ENCODE results near the gene CPD. TPM values are rescaled to one million over a fixed set of nuclear protein-coding genes. Genes with fewer than 3 reads are reported as not detected.

Gene CPD
- polyA plus RNA-seq, 1 donor, result 51.7 TPM

DNA sequence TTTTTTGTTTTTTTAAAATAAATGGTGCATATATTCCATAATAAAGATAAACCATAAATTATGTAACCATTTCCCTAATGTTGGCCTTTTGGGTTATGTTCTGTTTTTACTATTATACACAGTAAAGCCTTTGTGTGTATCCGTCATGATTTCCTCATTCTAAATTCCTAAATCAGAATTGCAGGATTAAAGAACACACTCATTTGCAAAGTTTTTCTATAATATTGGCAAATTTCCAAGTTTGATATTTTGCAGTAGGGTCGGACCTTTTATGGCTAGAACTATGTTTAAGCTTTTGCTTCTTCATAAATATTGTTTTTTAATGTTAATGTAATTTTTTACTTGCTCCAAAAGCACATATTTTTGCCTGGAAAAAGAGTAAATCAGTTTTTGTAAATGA is 115.1 kb downstream of the CPD start:
- no peaks in the 10 kb centered on the region for H3K9me3 ChIP-seq (ENCODE audit: control insufficient read depth, low read depth, low read length)
- DNase-seq, result no peak
- H3K27ac ChIP-seq (ENCODE audit: low read length), result no peak overlapping the region
- no peak overlapping the region for H3K4me3 ChIP-seq (ENCODE audit: low read length)
- H3K4me1 ChIP-seq (ENCODE audit: control insufficient read depth, insufficient read depth, low read length), result no peaks in the 10 kb centered on the region
- no peaks in the 10 kb centered on the region for H3K27me3 ChIP-seq (ENCODE audit: control insufficient read depth, insufficient read depth, low read length)
- H3K36me3 ChIP-seq (ENCODE audit: control insufficient read depth, insufficient read depth, low read length), result peaks cover 73% of the 10 kb centered on the region
- 70% methylated on average over 1 of the region's 2 CpGs for whole genome bisulfite sequencing (ENCODE audit: insufficient coverage, low lambda C conversion rate)

DNA sequence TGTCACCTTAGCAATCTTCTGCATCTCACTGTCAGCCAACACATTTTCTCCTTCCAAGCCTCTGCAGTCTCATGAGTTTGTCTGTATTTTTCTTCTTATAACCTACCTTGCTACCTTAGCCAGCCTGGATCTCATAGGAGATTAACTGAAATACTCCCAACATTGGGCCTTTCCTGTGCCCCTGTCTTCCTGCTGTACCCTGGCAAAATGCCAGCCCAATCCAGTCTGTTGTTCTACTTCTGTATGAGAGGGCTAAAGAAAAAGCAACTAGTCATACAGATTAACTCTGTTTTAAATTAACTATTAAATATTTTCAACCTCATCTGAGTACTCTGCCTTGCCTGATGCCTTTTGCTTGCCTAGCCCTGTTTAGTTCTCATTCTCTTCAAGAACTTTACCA is 116.9 kb downstream of the CPD start:
- DNase-seq, result no peak
- Histone ChIP-seq H3K27me3 (ENCODE audit: control insufficient read depth, insufficient read depth, low read length) (no peaks in the 10 kb centered on the region), H3K9me3 (ENCODE audit: control insufficient read depth, low read depth, low read length) (no peaks in the 10 kb centered on the region), H3K36me3 (ENCODE audit: control insufficient read depth, insufficient read depth, low read length) (peaks cover 67% of the 10 kb centered on the region), H3K4me3 (ENCODE audit: low read length) (no peak overlapping the region), H3K4me1 (ENCODE audit: control insufficient read depth, insufficient read depth, low read length) (no peaks in the 10 kb centered on the region), H3K27ac (ENCODE audit: low read length) (no peak overlapping the region)

DNA sequence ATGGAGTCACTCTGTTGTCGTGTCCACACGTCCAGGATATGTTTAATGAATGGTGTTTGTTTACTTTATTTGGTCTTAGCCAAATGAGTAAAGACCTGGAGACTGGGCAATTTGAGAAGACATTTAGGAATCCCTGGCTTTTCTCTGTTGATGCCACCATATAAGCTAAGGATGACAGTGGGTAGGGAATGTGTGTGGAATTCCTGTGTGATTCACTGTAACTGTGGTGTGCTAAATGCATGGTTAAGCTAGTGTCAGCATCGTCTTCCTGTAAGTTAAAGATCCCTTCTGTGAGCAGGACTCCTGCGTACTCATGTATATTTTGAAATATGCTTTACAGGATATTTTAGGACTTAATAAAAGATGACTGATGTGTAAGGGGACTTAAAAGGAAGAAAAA is 124.8 kb downstream of the CPD start:
- Histone ChIP-seq H3K27me3 (ENCODE audit: control insufficient read depth, insufficient read depth, low read length) (no peaks in the 10 kb centered on the region), H3K4me3 (ENCODE audit: low read length) (no peak overlapping the region), H3K9me3 (ENCODE audit: control insufficient read depth, low read depth, low read length) (no peaks in the 10 kb centered on the region), H3K36me3 (ENCODE audit: control insufficient read depth, insufficient read depth, low read length) (peaks cover 41% of the 10 kb centered on the region), H3K27ac (ENCODE audit: low read length) (no peak overlapping the region), H3K4me1 (ENCODE audit: control insufficient read depth, insufficient read depth, low read length) (no peaks in the 10 kb centered on the region)
- WGBS (ENCODE audit: insufficient coverage, low lambda C conversion rate), result 100% methylated on average over 3 of the region's 4 CpGs
- DNase-seq, result no peak

DNA sequence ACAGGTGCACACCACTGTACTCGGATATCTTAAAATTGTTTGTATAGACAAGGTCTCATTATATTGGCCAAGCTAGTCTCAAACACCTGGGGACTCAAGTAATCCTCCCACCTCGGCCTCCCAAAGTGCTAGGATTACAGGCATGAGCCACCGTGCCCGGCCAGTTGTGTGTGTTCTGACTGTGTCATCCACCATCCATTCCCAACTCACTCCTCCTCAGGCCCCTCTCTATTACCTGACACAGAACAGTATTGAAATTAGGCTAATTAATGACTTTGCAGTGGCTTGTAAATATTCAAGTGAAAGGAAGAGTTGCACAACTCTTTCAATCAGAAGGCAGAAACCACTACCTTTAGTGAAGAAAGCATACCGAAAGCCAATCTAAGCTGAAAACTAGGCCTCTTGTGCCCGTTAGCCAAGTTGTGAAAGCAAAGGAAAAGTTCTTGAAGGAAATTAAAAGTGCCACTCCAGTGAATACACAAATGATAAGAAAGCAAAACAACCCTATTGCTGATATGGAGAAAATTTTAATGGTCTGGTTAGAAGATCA is 127.2 kb downstream of the CPD start:
- whole genome bisulfite sequencing (ENCODE audit: insufficient coverage, low lambda C conversion rate), result 100% methylated on average over 1 of the region's 6 CpGs
- H3K4me1 ChIP-seq (ENCODE audit: control insufficient read depth, insufficient read depth, low read length), result no peaks in the 10 kb centered on the region
- no peaks in the 10 kb centered on the region for H3K9me3 ChIP-seq (ENCODE audit: control insufficient read depth, low read depth, low read length)
- no peaks in the 10 kb centered on the region for H3K27me3 ChIP-seq (ENCODE audit: control insufficient read depth, insufficient read depth, low read length)
- H3K36me3 ChIP-seq (ENCODE audit: control insufficient read depth, insufficient read depth, low read length), result peaks cover 43% of the 10 kb centered on the region
- no peak overlapping the region for H3K27ac ChIP-seq (ENCODE audit: low read length)
- no peak for DNase-seq
- no peak overlapping the region for H3K4me3 ChIP-seq (ENCODE audit: low read length)

DNA sequence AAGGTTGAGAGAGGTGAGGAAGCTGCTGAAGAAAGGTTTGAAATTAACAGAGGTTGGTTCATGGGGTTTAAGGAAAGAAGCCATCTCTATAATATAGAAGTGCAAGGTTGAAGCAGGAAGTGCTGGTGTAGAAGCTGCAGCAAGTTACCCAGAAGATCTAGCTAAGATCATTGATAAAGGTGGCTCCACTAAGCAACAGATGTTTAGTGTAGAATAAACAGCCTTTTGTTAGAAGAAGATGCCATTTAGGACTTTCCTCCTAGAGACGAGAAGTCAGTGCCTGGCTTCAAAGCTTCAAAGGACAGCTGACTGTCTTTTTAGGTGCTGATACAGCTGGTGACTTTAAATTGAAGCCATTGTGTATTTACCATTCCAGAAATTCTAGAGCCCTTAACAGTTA is 127.8 kb downstream of the CPD start:
- no CpG with 5 or more reads among the region's 1 CpG for WGBS (ENCODE audit: insufficient coverage, low lambda C conversion rate)
- H3K4me1 ChIP-seq (ENCODE audit: control insufficient read depth, insufficient read depth, low read length), result no peaks in the 10 kb centered on the region
- H3K4me3 ChIP-seq (ENCODE audit: low read length), result no peak overlapping the region
- no peak for DNase-seq
- H3K36me3 ChIP-seq (ENCODE audit: control insufficient read depth, insufficient read depth, low read length), result peaks cover 41% of the 10 kb centered on the region
- H3K9me3 ChIP-seq (ENCODE audit: control insufficient read depth, low read depth, low read length), result no peaks in the 10 kb centered on the region
- no peak overlapping the region for H3K27ac ChIP-seq (ENCODE audit: low read length)
- no peaks in the 10 kb centered on the region for H3K27me3 ChIP-seq (ENCODE audit: control insufficient read depth, insufficient read depth, low read length)

DNA sequence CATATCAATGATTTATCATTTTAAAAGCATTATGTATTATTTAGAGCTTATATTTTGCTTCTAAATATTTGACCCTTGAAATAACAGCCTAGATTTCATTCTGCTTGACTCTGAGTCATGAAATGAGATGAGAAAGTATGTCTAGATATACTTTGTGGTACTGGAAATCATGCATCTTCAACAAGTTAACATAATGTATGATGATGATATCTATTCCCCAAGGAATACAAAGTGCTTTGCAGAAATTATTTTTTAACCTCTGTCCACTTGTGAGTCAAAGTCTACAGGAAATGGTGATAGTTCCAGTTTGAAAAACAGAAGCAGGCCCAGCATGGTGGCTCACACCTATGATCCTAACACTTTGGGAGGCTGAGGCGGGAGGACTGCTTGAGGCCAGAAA is 134.6 kb downstream of the CPD start:
- peaks cover 24% of the 10 kb centered on the region for H3K36me3 ChIP-seq (ENCODE audit: control insufficient read depth, insufficient read depth, low read length)
- H3K4me3 ChIP-seq (ENCODE audit: low read length), result no peak overlapping the region
- no peaks in the 10 kb centered on the region for H3K9me3 ChIP-seq (ENCODE audit: control insufficient read depth, low read depth, low read length)
- no peak for DNase-seq
- H3K27ac ChIP-seq (ENCODE audit: low read length), result no peak overlapping the region
- WGBS (ENCODE audit: insufficient coverage, low lambda C conversion rate), result no CpG with 5 or more reads among the region's 1 CpG
- no peaks in the 10 kb centered on the region for H3K27me3 ChIP-seq (ENCODE audit: control insufficient read depth, insufficient read depth, low read length)
- H3K4me1 ChIP-seq (ENCODE audit: control insufficient read depth, insufficient read depth, low read length), result no peaks in the 10 kb centered on the region

DNA sequence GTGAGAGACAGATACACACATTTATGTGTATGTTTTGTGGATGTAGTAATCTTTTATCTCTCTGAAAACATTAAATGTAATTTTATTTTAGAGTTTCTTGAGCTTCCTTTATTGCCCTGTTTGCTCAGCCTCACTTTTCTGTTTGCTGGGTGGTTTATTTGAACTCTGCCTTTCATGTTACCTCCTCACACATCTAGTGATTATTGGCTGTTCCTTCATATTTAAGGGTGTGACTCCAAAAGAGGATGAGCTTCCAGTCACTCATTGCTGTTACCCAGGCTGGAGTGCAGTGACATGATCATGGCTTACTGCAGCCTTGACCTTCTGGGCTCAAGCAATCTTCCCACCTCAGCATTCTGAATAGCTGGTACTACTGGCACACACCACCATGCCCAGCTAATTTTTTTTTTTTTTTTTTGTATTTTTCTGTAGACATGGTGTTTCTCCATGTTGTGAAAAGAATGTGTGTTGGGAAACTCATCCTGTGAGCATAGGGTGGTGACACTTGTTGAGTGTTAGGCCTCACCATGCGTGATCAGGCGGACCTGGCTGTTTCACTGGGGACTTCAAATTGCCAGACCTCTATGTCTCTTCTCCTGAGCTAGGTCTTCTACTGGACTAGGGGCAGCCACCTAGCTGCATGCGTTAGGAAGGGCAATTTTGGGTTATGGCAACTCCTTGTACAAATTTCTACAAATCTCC is 136.3 kb downstream of the CPD start:
- H3K4me3 ChIP-seq (ENCODE audit: low read length), result no peak overlapping the region
- peaks cover 28% of the 10 kb centered on the region for H3K36me3 ChIP-seq (ENCODE audit: control insufficient read depth, insufficient read depth, low read length)
- WGBS (ENCODE audit: insufficient coverage, low lambda C conversion rate), result no CpG with 5 or more reads among the region's 3 CpGs
- no peaks in the 10 kb centered on the region for H3K9me3 ChIP-seq (ENCODE audit: control insufficient read depth, low read depth, low read length)
- no peak overlapping the region for H3K27ac ChIP-seq (ENCODE audit: low read length)
- no peaks in the 10 kb centered on the region for H3K27me3 ChIP-seq (ENCODE audit: control insufficient read depth, insufficient read depth, low read length)
- DNase-seq, result no peak
- no peaks in the 10 kb centered on the region for H3K4me1 ChIP-seq (ENCODE audit: control insufficient read depth, insufficient read depth, low read length)

DNA sequence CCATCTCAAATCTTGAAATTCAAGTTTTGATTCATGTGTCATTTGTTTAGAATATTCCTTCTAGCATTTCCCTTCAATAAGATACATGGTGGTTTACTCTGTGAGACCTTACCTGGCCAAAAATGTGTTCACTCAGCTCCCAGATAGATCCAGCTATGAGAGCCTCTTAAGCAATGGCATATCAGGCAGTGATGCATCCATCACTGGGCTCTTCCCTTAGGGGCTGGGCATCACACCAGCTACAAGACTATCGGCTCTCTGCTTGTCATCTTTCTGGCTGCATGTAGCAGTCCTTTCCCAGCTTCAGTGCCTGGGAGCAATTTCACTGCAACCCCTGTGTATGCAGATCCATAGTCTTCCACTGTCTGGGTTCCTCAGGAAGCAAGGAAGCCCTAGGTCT is 139.1 kb downstream of the CPD start:
- Histone ChIP-seq H3K27ac (ENCODE audit: low read length) (no peak overlapping the region), H3K4me1 (ENCODE audit: control insufficient read depth, insufficient read depth, low read length) (no peaks in the 10 kb centered on the region), H3K27me3 (ENCODE audit: control insufficient read depth, insufficient read depth, low read length) (no peaks in the 10 kb centered on the region), H3K36me3 (ENCODE audit: control insufficient read depth, insufficient read depth, low read length) (peaks cover 46% of the 10 kb centered on the region), H3K4me3 (ENCODE audit: low read length) (no peak overlapping the region), H3K9me3 (ENCODE audit: control insufficient read depth, low read depth, low read length) (peaks cover 2% of the 10 kb centered on the region)
- DNase-seq, result no peak
- 100% methylated on average over 1 of the region's 1 CpG for WGBS (ENCODE audit: insufficient coverage, low lambda C conversion rate)

DNA sequence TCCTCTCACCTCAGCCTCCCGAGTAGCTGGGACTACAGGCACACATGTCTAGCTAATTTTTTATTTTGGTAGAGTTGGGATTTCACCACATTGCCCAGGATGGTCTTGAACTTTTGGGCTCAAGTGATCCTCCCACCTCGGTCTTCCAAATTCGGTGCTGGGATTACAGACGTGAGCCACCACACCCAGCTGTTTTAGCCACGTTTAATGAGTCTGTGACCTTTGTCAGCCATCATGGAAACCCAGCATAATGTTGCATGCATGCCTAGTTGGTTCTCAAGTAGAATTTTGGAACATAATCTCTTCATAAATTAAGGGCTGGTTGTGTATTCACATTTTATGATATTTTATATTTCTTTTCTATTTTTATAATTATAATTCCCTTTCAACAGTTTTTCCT is 140.4 kb downstream of the CPD start:
- Histone ChIP-seq H3K36me3 (ENCODE audit: control insufficient read depth, insufficient read depth, low read length) (peaks cover 41% of the 10 kb centered on the region), H3K4me1 (ENCODE audit: control insufficient read depth, insufficient read depth, low read length) (no peaks in the 10 kb centered on the region), H3K4me3 (ENCODE audit: low read length) (no peak overlapping the region), H3K9me3 (ENCODE audit: control insufficient read depth, low read depth, low read length) (peaks cover 8% of the 10 kb centered on the region), H3K27me3 (ENCODE audit: control insufficient read depth, insufficient read depth, low read length) (no peaks in the 10 kb centered on the region), H3K27ac (ENCODE audit: low read length) (no peak overlapping the region)
- no peak for DNase-seq
- no CpG with 5 or more reads among the region's 5 CpGs for WGBS (ENCODE audit: insufficient coverage, low lambda C conversion rate)
